GM23248 (cell line): ENCODE measurements around the gene TBC1D22A. TPM values are rescaled to one million over a fixed set of nuclear protein-coding genes. Genes with fewer than 3 reads are reported as not detected.

Source experiments
- DNase-seq: peaks from one replicate; pipeline ENCODE4 v3.0.0-alpha.2; 2015
- H2AFZ ChIP-seq: fragments of 200-600 bp; sonication (generic); 2 replicates; pipeline ENCODE4 v1.6.1; 2016; ENCODE audit warnings: antibody characterized with exemption
- H3F3A ChIP-seq: fragments of 200-600 bp; sonication (generic); 2 replicates; pipeline ENCODE4 v1.6.1; 2016; ENCODE audit warnings: mild to moderate bottlenecking, antibody characterized with exemption, mixed run types; ENCODE audit not compliant: insufficient read depth
- H3K27ac ChIP-seq: fragments of 200-600 bp; sonication (generic); 2 replicates; pipeline ENCODE4 v1.5.1; 2016; ENCODE audit warnings: mild to moderate bottlenecking
- H3K27me3 ChIP-seq: fragments of 200-600 bp; sonication (generic); replicated peaks from 2 replicates; pipeline ENCODE4 v1.6.1; 2016; ENCODE audit warnings: mild to moderate bottlenecking; ENCODE audit not compliant: insufficient read depth
- H3K36me3 ChIP-seq: fragments of 200-600 bp; sonication (generic); 2 replicates; pipeline ENCODE4 v1.6.1; 2016; ENCODE audit warnings: low read depth, mild to moderate bottlenecking
- H3K4me1 ChIP-seq: fragments of 200-600 bp; sonication (generic); 2 replicates; pipeline ENCODE4 v1.6.1; 2016; ENCODE audit warnings: mild to moderate bottlenecking; ENCODE audit not compliant: insufficient read depth
- H3K4me2 ChIP-seq: fragments of 200-600 bp; sonication (generic); one replicate; pipeline ENCODE4 v1.6.1; 2016; ENCODE audit warnings: mild to moderate bottlenecking; ENCODE audit not compliant: unreplicated experiment
- H3K4me3 ChIP-seq: fragments of 200-600 bp; sonication (generic); 2 replicates; pipeline ENCODE4 v1.5.1; 2016; ENCODE audit warnings: mild to moderate bottlenecking
- H3K79me2 ChIP-seq: fragments of 200-600 bp; sonication (generic); 2 replicates; pipeline ENCODE4 v1.6.1; 2016; ENCODE audit warnings: mild to moderate bottlenecking; ENCODE audit not compliant: insufficient read depth
- H3K9ac ChIP-seq: fragments of 200-600 bp; sonication (generic); 2 replicates; pipeline ENCODE4 v1.6.1; 2016; ENCODE audit warnings: mild to moderate bottlenecking
- H3K9me2 ChIP-seq: fragments of 200-600 bp; sonication (generic); 2 replicates; pipeline ENCODE4 v1.6.1; 2016; ENCODE audit warnings: mixed run types, mild to moderate bottlenecking, moderate library complexity; ENCODE audit not compliant: insufficient read depth
- H3K9me3 ChIP-seq: fragments of 200-600 bp; sonication (generic); one replicate; pipeline ENCODE4 v1.6.1; 2017; ENCODE audit warnings: low read depth
- H4K20me1 ChIP-seq: fragments of 200-600 bp; sonication (generic); 2 replicates; pipeline ENCODE4 v1.6.0; 2016; ENCODE audit not compliant: insufficient read depth
- EZH2 ChIP-seq: fragments of 200-600 bp; sonication (generic); IDR thresholded peaks from 2 replicates; pipeline ENCODE4 v1.6.1; 2018; ENCODE audit warnings: antibody characterized with exemption, mild to moderate bottlenecking; ENCODE audit not compliant: insufficient read depth, poor library complexity, severe bottlenecking
- EZH2phosphoT487 ChIP-seq: fragments of 200-600 bp; sonication (generic); IDR thresholded peaks from 2 replicates; pipeline ENCODE4 v1.6.1; 2018; ENCODE audit warnings: antibody characterized with exemption, moderate library complexity, mild to moderate bottlenecking, low read depth; ENCODE audit not compliant: insufficient read depth
- WGBS, 2 experiments: methylation state at CpG; one replicate each; pipeline ENCODE4 v1.1.6; 2015 to 2017; ENCODE audit warnings: low lambda C conversion rate in 2 of 2, low coverage in 1 of 2; ENCODE audit errors: missing lambda C conversion rate in 2 of 2; 5-methylcytosine and 5-hydroxymethylcytosine counted together
- in situ Hi-C: fragments of 300-500 bp; cut with MboI; formaldehyde crosslinking; loops from 2 replicates; pipeline ENCODE4 v1.15.0; 2020
- polyA plus RNA-seq: library from polyadenylated mRNA; unstranded; fragments of >200 nt; fragmentation: Nextera tagmentation; extraction: Ambion mirVana; gene quantifications from 2 replicates; pipeline ENCODE4 v1.2.1, GENCODE V29; 2016
- total RNA-seq: library from RNA; depleted of rRNA; stranded (reverse); fragments of >200 nt; shearing (Covaris generic); gene quantifications from 2 replicates; pipeline ENCODE4 v1.2.3, GENCODE V29; 2014

Gene TBC1D22A
- total and polyA plus RNA-seq, 2 experiments from 2014 or later, result 12.3 to 16.9 TPM

DNA sequence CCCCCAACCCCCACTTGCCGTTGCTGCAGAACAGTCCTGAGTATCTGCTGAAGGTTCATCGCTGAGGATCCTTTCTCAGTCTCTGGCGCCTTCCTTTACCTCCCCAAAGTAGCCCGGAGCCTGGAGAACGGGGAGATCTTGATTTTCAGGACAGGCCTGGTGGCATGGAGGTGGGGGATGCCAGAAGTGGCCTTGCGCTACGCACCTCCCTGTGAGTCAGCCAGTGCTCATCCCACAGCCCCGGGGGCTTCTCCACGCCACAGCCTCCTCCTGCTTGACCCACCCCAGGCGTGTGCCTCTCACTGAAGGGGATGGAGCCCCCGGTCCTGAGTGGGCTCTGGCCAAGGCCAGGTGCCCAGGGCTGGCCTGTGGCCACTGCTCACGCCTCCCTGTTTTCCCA lies 339.6 kb downstream of the TBC1D22A start:
- H3K9ac ChIP-seq, result no peak overlapping the region
- in situ Hi-C loops, result no loop called here
- H3K9me2 ChIP-seq, result no peaks in the 10 kb centered on the region
- H3K4me3 ChIP-seq, result no peak overlapping the region
- H3K4me1 ChIP-seq, result peaks cover 8% of the 10 kb centered on the region
- no peak overlapping the region for H2AFZ ChIP-seq
- H3K36me3 ChIP-seq, result no peaks in the 10 kb centered on the region
- H3K27me3 ChIP-seq, result no peaks in the 10 kb centered on the region
- DNase-seq, result no peak
- 98 to 99% methylated on average over 10 to 12 of the region's 12 CpGs for WGBS, 2 experiments
- no peaks in the 10 kb centered on the region for H4K20me1 ChIP-seq
- no peaks in the 10 kb centered on the region for H3K9me3 ChIP-seq
- TF ChIP-seq EZH2phosphoT487, result no peak
- TF ChIP-seq EZH2, result no peak
- H3K79me2 ChIP-seq, result no peaks in the 10 kb centered on the region
- H3F3A ChIP-seq, result peaks cover 16% of the 10 kb centered on the region
- H3K27ac ChIP-seq, result no peak overlapping the region
- H3K4me2 ChIP-seq, result no peak overlapping the region

DNA sequence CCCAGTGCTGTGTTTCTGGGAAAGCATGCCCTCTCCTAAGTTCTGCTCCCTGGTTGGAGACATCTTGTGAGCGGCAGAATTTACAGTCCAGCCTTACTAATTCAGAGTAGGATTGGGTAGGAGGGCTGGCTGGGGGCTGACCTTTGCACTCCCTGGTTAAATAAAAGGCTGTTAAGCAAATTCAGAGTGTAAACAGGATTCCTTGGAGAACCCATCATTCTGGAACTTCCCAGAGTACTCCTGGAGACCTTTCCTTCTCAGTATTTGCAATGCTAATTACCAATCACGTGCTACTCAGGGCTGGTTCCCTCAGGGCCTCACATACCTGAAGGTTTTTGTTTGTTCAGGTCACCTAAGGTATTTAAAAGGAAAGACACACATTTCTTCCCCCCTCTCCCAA lies 340.2 kb downstream of the TBC1D22A start:
- in situ Hi-C loops, result no loop called here

DNA sequence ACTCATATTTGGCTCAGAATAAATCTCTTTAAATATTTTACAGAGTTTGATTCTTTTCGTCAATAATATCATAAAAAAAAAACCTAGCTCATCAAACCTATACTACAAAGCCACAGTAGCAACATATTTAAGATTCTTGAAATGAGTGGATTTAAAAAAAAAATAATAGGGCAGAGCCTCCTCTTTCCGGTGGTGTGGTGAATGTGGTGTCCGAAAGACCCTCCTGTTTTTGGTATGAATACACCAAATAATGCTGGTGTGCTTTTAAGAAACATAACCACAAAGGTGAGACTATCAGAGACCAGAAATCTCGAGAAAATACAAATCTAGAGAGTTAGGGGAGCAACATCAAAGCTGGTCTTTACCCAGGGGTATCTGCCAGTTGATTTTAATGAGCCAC lies 342.6 kb downstream of the TBC1D22A start:
- Histone ChIP-seq H3K27ac (no peak overlapping the region), H3K36me3 (no peaks in the 10 kb centered on the region), H3F3A (peaks cover 32% of the 10 kb centered on the region), H3K4me3 (no peak overlapping the region), H4K20me1 (no peaks in the 10 kb centered on the region), H3K9me3 (no peaks in the 10 kb centered on the region), H3K4me2 (no peak overlapping the region), H3K9ac (no peak overlapping the region), H3K79me2 (no peaks in the 10 kb centered on the region), H3K9me2 (no peaks in the 10 kb centered on the region), H3K27me3 (no peaks in the 10 kb centered on the region), H3K4me1 (peaks cover 20% of the 10 kb centered on the region), H2AFZ (no peak overlapping the region)
- DNase-seq, result no peak
- WGBS, 2 experiments, result 89% methylated on average over 4 of the region's 4 CpGs
- in situ Hi-C loops, result no loop called here
- TF ChIP-seq EZH2 (no peak), EZH2phosphoT487 (no peak)

More for the DNA sequence above, 340.2 kb downstream of the TBC1D22A start:
- DNase-seq, result no peak
- H2AFZ ChIP-seq, result no peak overlapping the region
- H3K9me2 ChIP-seq, result no peaks in the 10 kb centered on the region
- no peaks in the 10 kb centered on the region for H3K9me3 ChIP-seq
- no peaks in the 10 kb centered on the region for H3K79me2 ChIP-seq
- H3F3A ChIP-seq, result peaks cover 22% of the 10 kb centered on the region
- no peak for TF ChIP-seq EZH2
- no peak for TF ChIP-seq EZH2phosphoT487
- no peak overlapping the region for H3K4me3 ChIP-seq
- H3K27me3 ChIP-seq, result no peaks in the 10 kb centered on the region
- H4K20me1 ChIP-seq, result no peaks in the 10 kb centered on the region
- peaks cover 12% of the 10 kb centered on the region for H3K4me1 ChIP-seq
- no peak overlapping the region for H3K4me2 ChIP-seq
- H3K27ac ChIP-seq, result no peak overlapping the region
- H3K36me3 ChIP-seq, result no peaks in the 10 kb centered on the region
- no peak overlapping the region for H3K9ac ChIP-seq
- WGBS, 2 experiments, result 95 to 100% methylated on average over 2 of the region's 2 CpGs

DNA sequence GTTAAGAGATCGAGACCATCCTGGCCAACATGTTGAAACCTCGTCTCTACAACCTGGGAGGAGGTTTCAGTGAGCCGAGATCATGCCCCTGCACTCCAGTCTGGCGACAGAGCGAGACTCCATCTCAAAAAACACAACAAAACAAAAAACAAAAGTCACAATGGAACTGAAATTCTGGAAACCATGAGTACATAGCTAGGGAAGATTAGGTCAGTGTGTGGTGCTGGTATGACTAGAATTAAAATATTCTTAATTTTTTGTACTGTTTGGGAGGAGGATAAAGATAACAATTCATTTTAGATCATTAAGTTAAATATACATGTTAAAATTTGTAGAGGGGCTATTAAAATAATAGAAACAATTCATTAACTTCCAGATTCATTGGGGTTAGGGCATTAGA lies 344.4 kb downstream of the TBC1D22A start:
- Histone ChIP-seq H3K27me3 (no peaks in the 10 kb centered on the region), H3F3A (peaks cover 32% of the 10 kb centered on the region), H3K36me3 (no peaks in the 10 kb centered on the region), H3K4me2 (peak overlapping the region; percentile 46), H3K27ac (peak overlapping the region; percentile 57), H3K9ac (no peak overlapping the region), H2AFZ (no peak overlapping the region), H4K20me1 (no peaks in the 10 kb centered on the region), H3K79me2 (no peaks in the 10 kb centered on the region), H3K9me3 (no peaks in the 10 kb centered on the region), H3K4me3 (no peak overlapping the region), H3K9me2 (no peaks in the 10 kb centered on the region), H3K4me1 (peaks cover 20% of the 10 kb centered on the region)
- in situ Hi-C loops, result no loop called here
- TF ChIP-seq EZH2phosphoT487 (no peak), EZH2 (no peak)
- DNase-seq, result no peak
- WGBS, 2 experiments, result 96 to 98% methylated on average over 5 of the region's 5 CpGs

DNA sequence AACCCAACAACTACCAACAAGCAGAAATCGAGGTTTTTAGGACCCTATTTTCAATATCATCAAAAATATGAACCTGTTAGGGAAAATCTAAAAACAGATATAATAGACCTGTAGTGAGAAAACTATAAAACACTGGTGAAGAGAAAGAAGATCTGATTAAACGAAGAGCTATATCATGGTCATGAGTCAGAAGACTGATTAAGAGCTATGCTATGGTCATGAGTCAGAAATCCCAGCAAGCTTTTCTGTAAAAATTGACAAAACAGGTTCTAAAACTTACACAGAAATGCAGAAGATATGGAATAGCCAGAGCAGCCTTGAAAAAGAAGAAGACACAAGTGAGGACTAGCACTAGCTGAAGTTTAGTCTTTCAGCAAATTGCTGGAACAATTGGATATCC lies 345.0 kb downstream of the TBC1D22A start:
- WGBS, 2 experiments, result 0 to 7% methylated on average over 2 of the region's 2 CpGs

More for the DNA sequence above, 345.0 kb downstream of the TBC1D22A start:
- no peaks in the 10 kb centered on the region for H3K36me3 ChIP-seq
- H3K9ac ChIP-seq, result no peak overlapping the region
- TF ChIP-seq EZH2phosphoT487, result no peak
- no peak for TF ChIP-seq EZH2
- peaks cover 32% of the 10 kb centered on the region for H3F3A ChIP-seq
- no peak overlapping the region for H2AFZ ChIP-seq
- no peak overlapping the region for H3K4me3 ChIP-seq
- peaks cover 20% of the 10 kb centered on the region for H3K4me1 ChIP-seq
- H3K9me3 ChIP-seq, result no peaks in the 10 kb centered on the region
- no peaks in the 10 kb centered on the region for H3K27me3 ChIP-seq
- no peaks in the 10 kb centered on the region for H3K79me2 ChIP-seq
- DNase-seq, result peak; percentile 92
- peak overlapping the region; percentile 46 for H3K4me2 ChIP-seq
- in situ Hi-C loops, result no loop called here
- no peaks in the 10 kb centered on the region for H3K9me2 ChIP-seq
- no peaks in the 10 kb centered on the region for H4K20me1 ChIP-seq
- H3K27ac ChIP-seq, result peak overlapping the region; percentile 57
